IPS-11a (cell line): ENCODE data around the gene RHBDF2.

Experiments
- H3K4me3 ChIP-seq: one replicate; pipeline ENCODE4 v1.5.1; 2013; ENCODE audit warnings: low read depth, low read length, control low read depth

The RHBDF2 gene

GRCh38 chr17:76501018-76501826 lies at the start of gene RHBDF2:
TSS of gene RHBDF2 (minus strand) at chr17:76501423. CDS start at chr17:76481524, 19,899 bp downstream.
- H3K4me3 ChIP-seq = peak within 1 kb of the TSS; percentile 49

GRCh38 chr17:76549539-76549938 lies 48.3 kb upstream of the RHBDF2 start:
- no peak overlapping the region for H3K4me3 ChIP-seq

- no peak overlapping the region for H3K4me3 ChIP-seq
Measured at GRCh38 chr17:76549215-76549518, 47.9 kb upstream of the RHBDF2 start.

- H3K4me3 ChIP-seq = no peak overlapping the region
Measured at GRCh38 chr17:76548378-76549214, 47.4 kb upstream of the RHBDF2 start.

GRCh38 chr17:76547642-76548202 lies 46.5 kb upstream of the RHBDF2 start:
- H3K4me3 ChIP-seq = no peak overlapping the region

- no peak overlapping the region for H3K4me3 ChIP-seq
Measured at GRCh38 chr17:76547183-76547641, 46.0 kb upstream of the RHBDF2 start.

DNA sequence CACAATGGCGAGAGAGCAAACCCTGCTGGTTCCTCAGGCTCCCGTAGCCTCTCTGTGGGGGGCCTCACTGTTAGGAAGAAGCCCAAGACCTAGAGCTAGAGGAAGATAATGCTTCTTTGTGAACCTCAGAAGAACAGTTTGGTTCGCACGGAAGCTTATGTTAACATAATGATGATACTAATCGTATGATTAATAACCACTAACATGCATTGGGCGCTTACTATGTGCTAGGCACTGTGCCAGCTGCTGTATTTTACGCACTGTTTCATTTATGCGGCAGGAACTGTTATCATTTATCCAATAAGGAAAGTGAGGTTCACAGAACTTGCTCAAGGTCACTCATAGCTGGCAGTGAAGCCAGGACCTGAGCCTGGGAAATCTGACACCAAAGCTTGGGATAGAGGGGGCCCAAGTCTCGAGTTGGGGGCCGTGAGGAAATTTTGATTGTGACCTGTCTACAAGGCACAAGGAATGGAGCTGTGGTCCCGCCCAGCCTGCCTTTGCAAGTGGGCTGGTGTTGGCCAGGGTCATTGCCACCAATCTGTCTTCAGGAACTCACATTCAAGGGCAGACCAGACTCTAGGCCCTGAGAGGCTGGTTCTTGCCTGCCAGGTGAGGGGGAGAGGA lies 45.4 kb upstream of the RHBDF2 start:
- no peak overlapping the region for H3K4me3 ChIP-seq

GRCh38 chr17:76545918-76546555 lies 44.8 kb upstream of the RHBDF2 start:
- no peak overlapping the region for H3K4me3 ChIP-seq

GRCh38 chr17:76544546-76545365 lies 43.5 kb upstream of the RHBDF2 start:
- no peak overlapping the region for H3K4me3 ChIP-seq

DNA sequence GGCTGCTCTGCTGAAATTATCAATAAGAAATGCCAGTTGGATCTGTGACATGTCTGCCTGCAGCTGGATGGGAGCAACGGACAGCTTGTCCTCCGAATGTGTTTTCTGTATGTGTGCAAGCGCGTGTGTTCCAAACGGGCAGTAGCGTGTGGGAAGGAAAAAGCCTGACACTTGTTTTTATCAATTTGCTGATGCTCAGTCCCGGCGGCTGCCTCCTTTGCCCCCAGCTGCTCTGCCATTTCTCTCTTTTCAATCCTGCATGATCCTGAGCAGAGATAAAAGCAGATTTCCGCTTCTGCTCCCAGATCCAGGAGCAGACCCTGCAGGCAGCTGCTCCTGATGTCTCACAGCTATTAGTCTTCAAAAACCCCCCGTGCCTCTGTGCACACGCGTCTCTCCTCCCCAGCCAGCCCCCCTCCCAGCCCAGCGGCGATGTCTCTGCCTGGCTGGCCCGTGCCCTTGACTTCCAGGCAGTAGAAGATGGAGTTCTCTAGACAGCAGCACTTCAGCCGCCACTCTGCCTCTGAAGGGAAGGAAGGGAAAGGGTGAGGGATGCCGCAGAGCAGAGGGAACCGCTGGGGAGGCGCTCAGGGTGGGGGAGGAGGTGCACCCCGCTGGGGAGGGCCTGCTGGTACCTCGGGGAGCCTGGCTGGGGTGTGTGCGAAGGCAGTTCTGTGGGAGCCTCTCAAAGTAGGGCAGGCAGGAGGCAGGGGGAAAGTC lies 42.8 kb upstream of the RHBDF2 start:
- H3K4me3 ChIP-seq = no peak overlapping the region

GRCh38 chr17:76543482-76543825 lies 42.2 kb upstream of the RHBDF2 start:
- H3K4me3 ChIP-seq = no peak overlapping the region

DNA sequence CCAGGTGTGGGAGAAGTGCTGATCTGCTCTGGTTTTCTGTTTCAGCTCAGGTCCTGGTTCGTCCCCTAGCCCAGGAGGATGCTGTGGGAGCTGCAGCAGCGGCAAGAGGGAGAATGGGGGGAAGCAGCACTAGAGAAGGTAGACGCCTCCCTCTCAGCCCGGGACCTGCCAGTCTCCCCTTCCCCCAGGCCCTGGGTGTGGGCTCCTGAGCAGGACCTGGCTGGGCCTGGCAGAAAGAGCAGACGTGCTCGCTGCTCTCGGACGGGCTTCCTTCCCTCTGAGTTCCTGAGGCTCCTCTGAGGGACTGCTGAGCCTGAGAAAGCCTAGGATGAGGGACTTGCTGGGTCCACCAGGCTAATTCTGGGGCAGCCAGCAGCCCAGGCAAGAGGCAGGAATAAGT lies 41.8 kb upstream of the RHBDF2 start:
- H3K4me3 ChIP-seq = no peak overlapping the region

- H3K4me3 ChIP-seq = no peak overlapping the region
Measured at GRCh38 chr17:76542566-76542971, 41.3 kb upstream of the RHBDF2 start.

DNA sequence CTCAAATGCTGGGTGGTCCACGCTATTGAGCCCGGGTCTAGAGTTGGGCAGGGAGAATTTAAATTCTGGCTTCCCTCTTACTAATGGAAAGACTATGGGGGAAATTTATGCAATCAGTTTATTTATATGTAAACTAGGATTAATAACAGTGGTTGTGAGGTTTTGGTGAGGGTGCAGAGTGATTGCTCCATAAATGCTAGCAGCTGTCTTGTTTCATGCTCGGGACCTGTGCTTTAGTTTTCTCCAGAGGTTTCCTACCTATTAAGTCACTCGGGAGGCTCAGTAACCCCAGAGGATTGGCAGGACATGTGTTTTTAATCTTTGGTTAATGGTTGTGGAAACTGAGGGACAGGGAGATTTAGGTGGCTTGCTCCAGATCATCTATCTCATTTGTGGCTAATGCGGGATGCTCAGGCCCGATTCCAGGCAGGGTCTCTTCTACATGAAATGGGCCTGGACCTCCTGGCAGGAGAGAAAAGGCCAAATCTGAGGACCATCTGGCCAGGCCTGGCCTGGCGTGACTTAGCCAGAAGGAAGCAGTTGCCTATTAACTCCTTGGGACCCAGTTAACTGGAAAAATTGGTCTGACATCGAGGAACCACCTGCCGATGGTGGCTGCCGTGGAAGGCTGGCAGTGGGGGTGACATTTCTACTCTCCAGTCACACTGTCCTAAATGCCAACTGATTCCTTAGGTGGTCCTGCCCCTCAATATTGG lies 40.7 kb upstream of the RHBDF2 start:
- no peak overlapping the region for H3K4me3 ChIP-seq

DNA sequence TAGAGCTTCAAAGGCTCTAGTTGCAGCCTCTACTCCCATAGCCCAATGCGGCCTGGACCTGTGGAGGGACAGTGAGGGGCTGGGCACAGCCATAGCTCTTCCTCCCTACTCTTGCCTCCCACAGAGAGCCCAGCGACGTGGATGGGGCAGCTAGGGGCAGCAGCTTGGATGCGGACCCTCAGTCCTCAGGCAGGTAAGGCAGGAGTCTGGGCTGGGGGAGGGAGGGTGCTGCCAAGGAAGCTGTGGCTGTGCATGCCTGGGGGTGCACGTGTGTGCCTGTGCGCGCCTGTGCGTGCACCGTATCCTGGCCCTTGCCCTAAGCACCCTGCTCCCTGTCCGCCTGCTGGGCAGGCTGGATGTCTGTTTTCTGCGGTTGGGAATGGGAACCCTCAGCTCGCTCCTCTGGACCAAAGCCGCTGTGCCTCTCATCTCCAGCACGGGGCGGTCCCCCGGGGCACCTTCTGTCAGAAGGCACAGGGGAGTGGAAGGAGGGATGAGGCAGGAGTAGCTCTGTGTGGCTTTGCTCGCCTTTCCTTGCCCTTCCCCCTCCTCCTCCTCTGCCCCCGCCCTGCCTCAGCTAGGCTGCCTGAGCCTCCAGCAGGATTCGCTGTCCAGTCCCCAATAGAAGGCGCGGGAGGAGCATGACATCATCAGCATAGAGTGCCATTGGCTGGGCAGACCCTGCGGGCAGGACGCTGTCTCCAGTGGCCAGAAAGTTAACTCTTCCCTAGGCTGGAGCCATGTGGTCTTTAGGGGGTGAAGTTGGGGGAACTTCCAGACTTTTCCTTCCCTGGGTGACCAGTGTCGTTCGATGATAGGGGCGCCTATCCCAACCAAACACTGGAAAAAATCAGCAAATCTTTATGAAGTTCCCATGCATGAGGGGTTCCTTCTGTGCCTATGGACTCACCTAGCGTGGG lies 39.4 kb upstream of the RHBDF2 start:
- H3K4me3 ChIP-seq = peak overlapping the region; percentile 27

DNA sequence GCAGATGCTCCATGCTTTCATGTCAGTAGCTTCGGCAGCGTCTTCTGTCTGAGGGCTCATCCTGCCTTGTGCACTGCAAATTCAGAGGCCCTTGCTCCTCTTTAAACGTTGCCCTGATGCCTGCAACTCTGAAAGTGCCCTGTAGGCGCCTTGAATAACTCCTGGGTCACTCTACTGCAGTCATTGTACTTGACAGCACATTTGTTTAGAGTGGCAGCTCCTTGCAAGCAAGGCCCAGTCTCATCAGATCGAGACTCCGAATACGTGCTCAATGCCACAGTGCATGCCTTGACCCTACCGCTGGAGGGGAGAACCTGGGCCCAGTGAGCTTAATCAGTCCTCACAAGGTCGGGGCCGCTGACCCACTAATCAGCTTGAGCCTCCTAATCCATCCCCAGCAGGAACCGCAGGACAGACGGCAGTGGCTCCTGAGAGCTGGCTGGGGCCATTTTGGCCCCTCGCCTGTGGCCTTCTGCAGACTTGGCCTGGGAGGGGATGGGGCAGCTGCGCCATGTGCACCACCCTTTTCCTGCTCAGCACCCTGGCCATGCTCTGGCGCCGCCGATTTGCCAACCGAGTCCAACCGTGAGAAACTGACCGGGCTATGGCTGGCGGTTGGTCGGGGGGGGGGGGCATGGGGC lies 38.5 kb upstream of the RHBDF2 start, which contains the start of gene PRCD:
TSS of gene PRCD (plus strand) at position 414 of the 641 bp plus-strand sequence. CDS start at position 512, 98 bp downstream.
- H3K4me3 ChIP-seq = peak within 1 kb of the TSS; percentile 27

- H3K4me3 ChIP-seq = no peak overlapping the region
Measured at GRCh38 chr17:76538941-76539570, 37.8 kb upstream of the RHBDF2 start.
